ENCODE measurements around the gene ARHGEF7.

ARHGEF7 gene

GRCh38 chr13:111245576-111246384 lies 130.7 kb downstream of the ARHGEF7 start:
- no peak for TF ChIP-seq CTCF (IDR thresholded peaks at IDR 0.05)

- TF ChIP-seq CTCF (IDR thresholded peaks at IDR 0.05): no peak
These were observed 132.4 kb downstream of the ARHGEF7 start for GRCh38 chr13:111247552-111247951.

- TF ChIP-seq CTCF (IDR thresholded peaks at IDR 0.05): no peak
These were observed 133.7 kb downstream of the ARHGEF7 start for GRCh38 chr13:111248822-111249221.

- TF ChIP-seq CTCF (IDR thresholded peaks at IDR 0.05): no peak
These were observed 134.7 kb downstream of the ARHGEF7 start for GRCh38 chr13:111249637-111250360.

GRCh38 chr13:111251646-111252445 lies 136.7 kb downstream of the ARHGEF7 start:
- no peak for TF ChIP-seq CTCF (IDR thresholded peaks at IDR 0.05)

GRCh38 chr13:111252446-111253364 lies 137.6 kb downstream of the ARHGEF7 start:
- no peak for TF ChIP-seq CTCF (IDR thresholded peaks at IDR 0.05)
